Measurements from ENCODE around the gene SPEN. TPM values are rescaled to one million over a fixed set of nuclear protein-coding genes. Genes with fewer than 3 reads are reported as not detected.

The SPEN gene
- total and polyA plus RNA-seq, 10 of the 15 experiments (the other 5 are each of a cell fraction or from before 2014, with no cell fraction given), result 5.2 to 58.7 (median 20.1) TPM

GRCh38 chr1:15885701-15886610, 38.4 kb downstream of the SPEN start (continued):
- TF ChIP-seq SRF (IDR thresholded peaks at IDR 0.05; ENCODE audit: low read depth in 2 of 2, low read length in 2 of 2), result 0 out of 4 replicates have a peak, but pooled peaks of 1 of the 2 experiments have one; percentile 33
- no peak for TF ChIP-seq BCLAF1 (IDR thresholded peaks at IDR 0.05)
- no peak for TF ChIP-seq SREBF1 (IDR thresholded peaks at IDR 0.05; ENCODE audit: low read length)
- no peak for TF ChIP-seq TBL1XR1 (IDR thresholded peaks at IDR 0.05; ENCODE audit: low read depth, low read length)
- no peak for TF ChIP-seq RUNX3 (IDR thresholded peaks at IDR 0.05; ENCODE audit: low read length)
- TF ChIP-seq ATF2 (IDR thresholded peaks at IDR 0.05; ENCODE audit: low read length), result no peak
- TF ChIP-seq PBX3 (IDR thresholded peaks at IDR 0.05; ENCODE audit: insufficient replicate concordance, low read depth, low read length), result no peak
- no peak for TF ChIP-seq ATF3 (IDR thresholded peaks at IDR 0.05; ENCODE audit: borderline replicate concordance, extremely low read depth, low read depth, low read length)
- TF ChIP-seq GABPA (IDR thresholded peaks at IDR 0.05; ENCODE audit: low read depth), result no peak
- peak; percentile 66; the same call in 1 of the 2 replicates for TF ChIP-seq POLR2AphosphoS5 (IDR thresholded peaks at IDR 0.05; ENCODE audit: low read length)
- no peak for TF ChIP-seq RAD51 (IDR thresholded peaks at IDR 0.05)
- no peak for TF ChIP-seq NFIC (IDR thresholded peaks at IDR 0.05; ENCODE audit: low read depth, low read length)
- TF ChIP-seq JUNB (IDR thresholded peaks at IDR 0.05), result no peak
- TF ChIP-seq RBBP5 (conservative IDR thresholded peaks at IDR 0.05), result no peak
- no peak for TF ChIP-seq BHLHE40 (IDR thresholded peaks at IDR 0.05; ENCODE audit: borderline replicate concordance in 1 of 2, low read depth in 2 of 2, low read length in 1 of 2)
- no peak for TF ChIP-seq MYB (IDR thresholded peaks at IDR 0.05; ENCODE audit: borderline replicate concordance, low read depth, low read length)
- no peak for TF ChIP-seq IRF4 (IDR thresholded peaks at IDR 0.05; ENCODE audit: low read depth, low read length)
- no peak for TF ChIP-seq BACH1 (IDR thresholded peaks at IDR 0.05; ENCODE audit: borderline replicate concordance)
- TF ChIP-seq PKNOX1 (IDR thresholded peaks at IDR 0.05), result no peak
- TF ChIP-seq GATAD2B (conservative IDR thresholded peaks at IDR 0.05; ENCODE audit: low read depth), result peak; percentile 34; the same call in 1 of the 2 replicates
- TF ChIP-seq ZNF207 (IDR thresholded peaks at IDR 0.05; ENCODE audit: borderline replicate concordance), result no peak
- no peak for TF ChIP-seq NFYB (IDR thresholded peaks at IDR 0.05; ENCODE audit: insufficient read depth, low read depth, low read length)
- no peak for TF ChIP-seq STAT3 (IDR thresholded peaks at IDR 0.05; ENCODE audit: low read depth, low read length)
- no peak for TF ChIP-seq KAT2A (conservative IDR thresholded peaks at IDR 0.05; ENCODE audit: control insufficient read depth, low read depth, low read length)
